Measurements from ENCODE around the gene PRSS56. TPM values are rescaled to one million over a fixed set of nuclear protein-coding genes. Genes with fewer than 3 reads are reported as not detected.

Gene PRSS56
- total and polyA plus RNA-seq, 8 donors: not detected

DNA sequence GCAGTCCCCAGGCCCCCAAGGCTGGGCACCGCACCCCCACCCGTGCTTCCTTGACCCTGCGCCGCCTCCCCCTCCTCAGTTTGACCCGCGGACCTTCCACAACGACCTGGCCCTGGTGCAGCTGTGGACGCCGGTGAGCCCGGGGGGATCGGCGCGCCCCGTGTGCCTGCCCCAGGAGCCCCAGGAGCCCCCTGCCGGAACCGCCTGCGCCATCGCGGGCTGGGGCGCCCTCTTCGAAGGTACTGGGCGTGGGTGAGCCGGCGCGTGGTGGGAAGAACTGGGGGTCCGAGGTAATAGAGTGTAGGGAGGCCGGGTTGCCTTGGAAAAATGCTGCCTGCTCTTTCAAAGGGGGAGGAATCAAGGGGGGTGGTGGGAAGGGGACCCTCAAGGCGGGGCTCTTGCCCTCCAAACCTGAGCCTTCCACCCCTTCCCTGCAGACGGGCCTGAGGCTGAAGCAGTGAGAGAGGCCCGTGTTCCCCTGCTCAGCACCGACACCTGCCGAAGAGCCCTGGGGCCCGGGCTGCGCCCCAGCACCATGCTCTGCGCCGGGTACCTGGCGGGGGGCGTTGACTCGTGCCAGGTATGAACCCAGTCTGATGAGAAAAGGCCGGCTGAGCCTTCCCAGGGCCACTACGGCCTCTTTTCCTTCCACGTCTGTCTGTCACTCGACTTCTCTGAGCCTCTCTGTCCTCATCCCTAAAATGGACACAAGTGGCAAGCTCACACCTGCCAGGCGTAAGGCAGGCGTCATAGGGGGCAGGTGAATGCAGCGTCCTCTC is 2.6 kb downstream of the PRSS56 start:
- Histone ChIP-seq H3K4me3 (peak overlapping the region in 3 of 4 donors; percentile 26 to 49 (median 37)), H3K27ac (no peak overlapping the region), H3K36me3 (no peaks in the 10 kb centered on the region), H3K9me3 (no peaks in the 10 kb centered on the region), H3K4me1 (peaks cover 34 to 47% (median 38%) of the 10 kb centered on the region in 4 donors), H3K27me3 (peaks cover 32 to 96% (median 70%) of the 10 kb centered on the region in 3 donors)
- DNase-seq: no peak
- WGBS, 5 donors: 15 to 32% (median 19%) methylated on average over 17 to 46 of the region's 46 CpGs
- no peak for TF ChIP-seq EP300 (IDR thresholded peaks at IDR 0.05)
- no peak for TF ChIP-seq POLR2AphosphoS5 (IDR thresholded peaks at IDR 0.05)
- TF ChIP-seq, protein P1, sequence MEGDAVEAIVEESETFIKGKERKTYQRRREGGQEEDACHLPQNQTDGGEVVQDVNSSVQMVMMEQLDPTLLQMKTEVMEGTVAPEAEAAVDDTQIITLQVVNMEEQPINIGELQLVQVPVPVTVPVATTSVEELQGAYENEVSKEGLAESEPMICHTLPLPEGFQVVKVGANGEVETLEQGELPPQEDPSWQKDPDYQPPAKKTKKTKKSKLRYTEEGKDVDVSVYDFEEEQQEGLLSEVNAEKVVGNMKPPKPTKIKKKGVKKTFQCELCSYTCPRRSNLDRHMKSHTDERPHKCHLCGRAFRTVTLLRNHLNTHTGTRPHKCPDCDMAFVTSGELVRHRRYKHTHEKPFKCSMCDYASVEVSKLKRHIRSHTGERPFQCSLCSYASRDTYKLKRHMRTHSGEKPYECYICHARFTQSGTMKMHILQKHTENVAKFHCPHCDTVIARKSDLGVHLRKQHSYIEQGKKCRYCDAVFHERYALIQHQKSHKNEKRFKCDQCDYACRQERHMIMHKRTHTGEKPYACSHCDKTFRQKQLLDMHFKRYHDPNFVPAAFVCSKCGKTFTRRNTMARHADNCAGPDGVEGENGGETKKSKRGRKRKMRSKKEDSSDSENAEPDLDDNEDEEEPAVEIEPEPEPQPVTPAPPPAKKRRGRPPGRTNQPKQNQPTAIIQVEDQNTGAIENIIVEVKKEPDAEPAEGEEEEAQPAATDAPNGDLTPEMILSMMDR (IDR thresholded peaks at IDR 0.05): no peak
- TF ChIP-seq POLR2A (IDR thresholded peaks at IDR 0.05): no peak
- intact Hi-C loops (cut with DNase I; ENCODE audit: low total_unique reads): loop anchor here (5.0 kb wide), 1 partner anchor 86 kb away; no protein-coding TSS in a partner anchor

DNA sequence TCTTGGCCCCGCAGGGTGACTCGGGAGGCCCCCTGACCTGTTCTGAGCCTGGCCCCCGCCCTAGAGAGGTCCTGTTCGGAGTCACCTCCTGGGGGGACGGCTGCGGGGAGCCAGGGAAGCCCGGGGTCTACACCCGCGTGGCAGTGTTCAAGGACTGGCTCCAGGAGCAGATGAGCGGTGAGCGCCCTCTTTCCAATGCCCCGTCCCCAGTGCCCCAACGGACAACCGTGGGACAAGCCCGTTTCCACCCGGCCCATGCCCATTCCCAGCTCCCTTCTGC is 3.2 kb downstream of the PRSS56 start:
- intact Hi-C loops (cut with DNase I; ENCODE audit: low total_unique reads): loop anchor here (5.0 kb wide), 1 partner anchor 86 kb away; no protein-coding TSS in a partner anchor
- H3K36me3 ChIP-seq: no peaks in the 10 kb centered on the region
- H3K27ac ChIP-seq: no peak overlapping the region
- H3K4me3 ChIP-seq: peak overlapping the region in 3 of 4 donors; percentile 34 to 50 (median 35)
- H3K27me3 ChIP-seq: peaks cover 32 to 96% (median 70%) of the 10 kb centered on the region in 3 donors
- TF ChIP-seq EP300 (IDR thresholded peaks at IDR 0.05) (no peak), POLR2A (IDR thresholded peaks at IDR 0.05) (no peak), POLR2AphosphoS5 (IDR thresholded peaks at IDR 0.05) (no peak)
- TF ChIP-seq, protein P1 (IDR thresholded peaks at IDR 0.05): no peak
- peaks cover 34 to 47% (median 38%) of the 10 kb centered on the region in 4 donors for H3K4me1 ChIP-seq
- H3K9me3 ChIP-seq: no peaks in the 10 kb centered on the region
- no peak for DNase-seq
- 6 to 21% (median 15%) methylated on average over 9 to 16 of the region's 16 CpGs for WGBS, 5 donors

DNA sequence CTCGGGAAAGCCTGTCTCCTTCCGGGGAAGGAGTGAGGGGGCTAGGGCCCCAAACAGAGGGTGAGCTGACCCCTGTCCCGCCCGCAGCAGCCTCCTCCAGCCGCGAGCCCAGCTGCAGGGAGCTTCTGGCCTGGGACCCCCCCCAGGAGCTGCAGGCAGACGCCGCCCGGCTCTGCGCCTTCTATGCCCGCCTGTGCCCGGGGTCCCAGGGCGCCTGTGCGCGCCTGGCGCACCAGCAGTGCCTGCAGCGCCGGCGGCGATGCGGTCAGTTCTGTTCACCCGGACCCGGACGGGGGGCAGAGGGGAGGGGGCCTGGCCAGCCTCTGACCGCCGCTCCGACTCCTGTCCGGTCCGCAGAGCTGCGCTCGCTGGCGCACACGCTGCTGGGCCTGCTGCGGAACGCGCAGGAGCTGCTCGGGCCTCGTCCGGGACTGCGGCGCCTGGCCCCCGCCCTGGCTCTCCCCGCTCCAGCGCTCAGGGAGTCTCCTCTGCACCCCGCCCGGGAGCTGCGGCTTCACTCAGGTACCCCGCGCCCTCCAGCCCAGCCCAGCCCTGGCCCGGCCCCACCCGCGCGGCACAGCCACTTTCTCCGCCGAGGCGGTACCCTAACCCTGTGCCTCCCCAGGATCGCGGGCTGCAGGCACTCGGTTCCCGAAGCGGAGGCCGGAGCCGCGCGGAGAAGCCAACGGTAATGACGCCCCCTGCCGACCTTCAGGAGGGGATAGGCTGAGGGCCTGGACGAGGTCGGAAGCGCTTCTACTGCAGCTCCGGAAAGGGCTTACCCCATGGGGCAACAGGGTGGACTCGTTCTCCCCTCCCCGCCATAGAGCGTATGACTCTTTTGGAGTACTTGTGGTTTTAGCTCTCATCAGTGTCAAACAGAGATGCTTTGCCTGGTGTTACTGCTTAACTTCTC is 3.8 kb downstream of the PRSS56 start:
- intact Hi-C loops (cut with DNase I; ENCODE audit: low total_unique reads): loop anchor here (5.0 kb wide), 1 partner anchor 87 kb away; no protein-coding TSS in a partner anchor
- Histone ChIP-seq H3K4me3 (peak overlapping the region; percentile 24 to 50 (median 34)), H3K36me3 (no peaks in the 10 kb centered on the region), H3K9me3 (no peaks in the 10 kb centered on the region), H3K27me3 (peaks cover 32 to 94% (median 70%) of the 10 kb centered on the region in 3 donors), H3K4me1 (peaks cover 34 to 47% (median 38%) of the 10 kb centered on the region in 4 donors), H3K27ac (no peak overlapping the region)
- TF ChIP-seq POLR2AphosphoS5 (IDR thresholded peaks at IDR 0.05): no peak
- no peak for TF ChIP-seq POLR2A (IDR thresholded peaks at IDR 0.05)
- no peak for TF ChIP-seq EP300 (IDR thresholded peaks at IDR 0.05)
- TF ChIP-seq, protein P1 (IDR thresholded peaks at IDR 0.05): no peak
- DNase-seq: peak; percentile 32 to 70
- WGBS, 5 donors: 2 to 3% (median 2%) methylated on average over 11 to 75 of the region's 75 CpGs

DNA sequence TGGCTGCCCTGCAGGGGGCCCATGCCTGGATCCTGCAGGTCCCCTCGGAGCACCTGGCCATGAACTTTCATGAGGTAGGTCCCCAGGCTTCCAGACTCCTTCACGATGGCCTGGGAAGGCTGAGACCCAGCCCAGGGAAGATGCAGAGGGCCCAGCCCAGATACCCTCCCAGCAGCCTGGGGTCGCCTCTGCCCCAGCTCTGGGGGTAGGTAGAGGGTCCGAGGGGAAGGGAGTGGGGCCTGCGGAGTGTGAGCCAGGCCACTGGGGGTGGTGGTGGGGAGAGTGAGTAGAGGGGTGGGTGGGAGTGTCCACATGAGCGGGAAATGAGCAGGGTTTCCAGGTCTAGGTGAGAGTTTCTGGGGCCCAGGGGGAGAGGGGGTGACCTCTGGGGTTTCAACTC is 4.6 kb downstream of the PRSS56 start:
- Histone ChIP-seq H3K4me3 (no peak overlapping the region), H3K27ac (no peak overlapping the region), H3K4me1 (peaks cover 34 to 47% (median 38%) of the 10 kb centered on the region in 4 donors), H3K9me3 (no peaks in the 10 kb centered on the region), H3K36me3 (no peaks in the 10 kb centered on the region), H3K27me3 (peaks cover 32 to 86% (median 68%) of the 10 kb centered on the region in 3 donors)
- TF ChIP-seq POLR2A (IDR thresholded peaks at IDR 0.05): no peak
- no peak for TF ChIP-seq POLR2AphosphoS5 (IDR thresholded peaks at IDR 0.05)
- no peak for DNase-seq
- intact Hi-C loops (cut with DNase I; ENCODE audit: low total_unique reads): loop anchor here (5.0 kb wide), 1 partner anchor 87 kb away; no protein-coding TSS in a partner anchor
- WGBS, 5 donors: 66 to 79% (median 75%) methylated on average over 4 to 6 of the region's 6 CpGs
